Mammary epithelial cell (primary cell): ENCODE results near the gene HPN.

Experiments
- CTCF ChIP-seq, 2 donors: IDR thresholded peaks in 1 of 2; conservative IDR thresholded peaks in 1 of 2; 2 replicates each; pipeline ENCODE4 v1.5.1; 2011 to 2012; ENCODE audit warnings: inconsistent platforms in 2 of 2, low read length in 2 of 2, mild to moderate bottlenecking in 2 of 2, control low read depth in 1 of 2, low read depth in 1 of 2; ENCODE audit not compliant: insufficient read depth in 1 of 2; ENCODE audit errors: extremely low read depth in 1 of 2
- EZH2 ChIP-seq: IDR thresholded peaks from 2 replicates; pipeline ENCODE4 v1.6.1; 2012; ENCODE audit warnings: low read length, inconsistent platforms, borderline replicate concordance

DNA sequence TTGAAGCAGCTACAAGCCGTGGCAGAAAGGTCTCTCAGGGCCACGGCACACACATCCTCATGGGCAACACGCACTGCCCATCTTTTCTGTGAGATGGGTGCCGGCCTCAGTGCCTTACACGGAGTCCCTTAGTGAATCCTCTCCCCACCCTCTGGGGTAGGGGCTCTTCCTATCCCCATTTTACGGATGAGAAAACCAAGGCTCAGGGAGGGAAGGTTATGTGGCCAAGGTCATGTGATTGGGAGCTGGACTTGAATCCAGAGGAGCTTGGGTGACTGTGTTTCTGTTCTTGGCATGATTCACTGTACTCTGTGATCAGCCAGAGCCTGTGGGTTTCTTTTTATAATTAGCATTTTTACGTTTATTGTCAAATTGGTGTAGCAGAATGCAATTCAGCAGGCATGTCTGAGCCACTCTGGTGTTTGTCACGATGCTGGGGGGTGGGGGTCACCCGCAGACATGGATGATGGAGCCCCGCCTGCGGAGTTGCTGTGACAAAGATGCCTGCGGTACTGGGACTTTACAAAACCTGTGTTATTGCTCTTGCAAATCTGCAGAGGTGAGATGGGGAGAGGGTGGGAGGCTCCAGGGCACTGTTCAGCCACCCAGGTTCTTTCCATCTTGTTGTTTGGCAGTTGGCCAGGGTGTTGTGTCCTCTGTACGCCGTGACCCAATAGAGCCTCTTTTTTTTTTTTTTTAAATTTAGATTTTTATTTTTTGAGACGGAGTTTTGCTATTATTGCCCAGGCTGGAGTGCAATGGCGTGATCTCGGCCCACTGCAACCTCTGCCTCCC lies 6.7 kb upstream of the HPN start:
- TF ChIP-seq CTCF (conservative IDR thresholded peaks at IDR 0.05 in 1 of 2, IDR thresholded peaks at IDR 0.05 in 1 of 2; ENCODE audit: extremely low read depth in 1 of 2, insufficient read depth in 1 of 2, low read depth in 1 of 2, low read length in 2 of 2) (no peak), EZH2 (no peak)
